HEK293 (cell line): ENCODE data around the gene NFKBIE.

ENCODE experiments used
- CTCF ChIA-PET: fragments of 350-600 bp; formaldehyde crosslinking; extraction: SDS; loops from one replicate; lab custom pipeline; 2021; ENCODE audit warnings: antibody characterized with exemption; lab: Yijun Ruan, JAX
- POLR2A ChIA-PET: fragments of 300-600 bp; formaldehyde crosslinking; extraction: SDS; loops from one replicate; lab custom pipeline; 2020; ENCODE audit warnings: antibody characterized with exemption, inconsistent platforms; lab: Yijun Ruan, JAX
- H3K27ac ChIP-seq: fragments of 200-500 bp; sonication (Bioruptor generic); 2 replicates; pipeline ENCODE4 v1.5.1; 2014; ENCODE audit warnings: low read depth, low read length, control low read depth, inconsistent platforms; ENCODE audit errors: extremely low read depth
- H3K36me3 ChIP-seq, 2 experiments: fragments of 200-500 bp in 1 of 2; sonication (Bioruptor generic) in 1 of 2; 1 replicate in 1 of 2; 2 replicates in 1 of 2; pipeline ENCODE4 v1.5.1; 2014 to 2017; ENCODE audit warnings: inconsistent platforms in 2 of 2, low read length in 2 of 2; ENCODE audit not compliant: control insufficient read depth in 2 of 2, insufficient read depth in 1 of 2
- H3K4me1 ChIP-seq: fragments of 200-500 bp; sonication (Bioruptor generic); 2 replicates; pipeline ENCODE4 v1.5.1; 2014; ENCODE audit warnings: mild to moderate bottlenecking, low read length, inconsistent platforms; ENCODE audit not compliant: control insufficient read depth, insufficient read depth
- H3K4me3 ChIP-seq: 2 replicates; pipeline ENCODE4 v1.5.1; 2011; ENCODE audit warnings: low read depth, mild to moderate bottlenecking, control low read depth, low read length, moderate library complexity
- H3K9me3 ChIP-seq: fragments of 200-500 bp; sonication (Bioruptor generic); 2 replicates; pipeline ENCODE4 v1.5.1; 2014; ENCODE audit warnings: low read depth, low read length, inconsistent platforms; ENCODE audit not compliant: control insufficient read depth, insufficient read depth
- HOXA7 ChIP-seq: sonication (generic); formaldehyde crosslinking; IDR thresholded peaks from 2 replicates; pipeline ENCODE4 v1.8.1; 2022; ENCODE audit warnings: missing genetic modification reagents, borderline replicate concordance
- IKZF3 ChIP-seq: fragments of 450-650 bp; IDR thresholded peaks from 2 replicates; pipeline ENCODE4 v1.5.0; 2018; ENCODE audit warnings: missing biosample characterization, mild to moderate bottlenecking, missing genetic modification characterization, moderate library complexity
- OSR2 ChIP-seq: fragments of 450-650 bp; formaldehyde crosslinking; IDR thresholded peaks from 2 replicates; pipeline ENCODE4 v1.5.1; 2016; ENCODE audit warnings: missing biosample characterization, missing genetic modification characterization
- PRDM10 ChIP-seq: fragments of 450-650 bp; formaldehyde crosslinking; IDR thresholded peaks from 2 replicates; pipeline ENCODE4 v1.5.1; 2016; ENCODE audit warnings: missing biosample characterization, missing genetic modification characterization
- SCRT1 ChIP-seq: fragments of 450-650 bp; formaldehyde crosslinking; IDR thresholded peaks from 2 replicates; pipeline ENCODE4 v1.5.1; 2016; ENCODE audit warnings: missing biosample characterization, missing genetic modification characterization, borderline replicate concordance
- SCRT2 ChIP-seq: fragments of 450-650 bp; formaldehyde crosslinking; IDR thresholded peaks from 2 replicates; pipeline ENCODE4 v1.5.1; 2016; ENCODE audit warnings: missing biosample characterization, missing genetic modification characterization
- TRIM28 ChIP-seq: IDR thresholded peaks from 2 replicates; pipeline ENCODE4 v1.6.1; 2011; ENCODE audit warnings: low read length, control low read depth, borderline replicate concordance
- ZBTB26 ChIP-seq: fragments of 450-650 bp; formaldehyde crosslinking; optimal IDR thresholded peaks from 2 replicates; pipeline ENCODE3; 2016; ENCODE audit warnings: missing biosample characterization, mild to moderate bottlenecking, missing genetic modification characterization
- ZBTB44 ChIP-seq: fragments of 450-650 bp; IDR thresholded peaks from 2 replicates; pipeline ENCODE4 v1.5.1; 2018; ENCODE audit warnings: missing biosample characterization, mild to moderate bottlenecking, missing genetic modification characterization
- ZNF140 ChIP-seq: fragments of 450-650 bp; formaldehyde crosslinking; IDR thresholded peaks from 2 replicates; pipeline ENCODE4 v1.5.1; 2016; ENCODE audit warnings: missing biosample characterization, missing genetic modification characterization
- ZNF155 ChIP-seq: fragments of 450-650 bp; formaldehyde crosslinking; IDR thresholded peaks from 2 replicates; pipeline ENCODE4 v1.5.1; 2016; ENCODE audit warnings: missing biosample characterization, missing genetic modification characterization
- ZNF157 ChIP-seq: fragments of 450-650 bp; formaldehyde crosslinking; IDR thresholded peaks from 2 replicates; pipeline ENCODE4 v1.5.1; 2016; ENCODE audit warnings: missing biosample characterization, missing genetic modification characterization
- ZNF266 ChIP-seq: fragments of 450-650 bp; formaldehyde crosslinking; IDR thresholded peaks from 2 replicates; pipeline ENCODE4 v1.5.1; 2016; ENCODE audit warnings: missing biosample characterization, missing genetic modification characterization, low read depth
- ZNF311 ChIP-seq: fragments of 450-650 bp; formaldehyde crosslinking; IDR thresholded peaks from 2 replicates; pipeline ENCODE4 v1.5.1; 2017; ENCODE audit warnings: missing biosample characterization, missing genetic modification characterization, borderline replicate concordance
- ZNF324 ChIP-seq: fragments of 450-650 bp; formaldehyde crosslinking; IDR thresholded peaks from 2 replicates; pipeline ENCODE4 v1.5.1; 2016; ENCODE audit warnings: missing biosample characterization, missing genetic modification characterization
- ZNF341 ChIP-seq: fragments of 450-650 bp; formaldehyde crosslinking; IDR thresholded peaks from 2 replicates; pipeline ENCODE4; 2016; ENCODE audit warnings: low read depth, missing biosample characterization, missing genetic modification characterization
- ZNF350 ChIP-seq: fragments of 450-650 bp; formaldehyde crosslinking; IDR thresholded peaks from 2 replicates; pipeline ENCODE4 v1.5.0; 2017; ENCODE audit warnings: missing biosample characterization, mild to moderate bottlenecking, missing genetic modification characterization
- ZNF366 ChIP-seq: fragments of 450-650 bp; formaldehyde crosslinking; conservative IDR thresholded peaks from 2 replicates; pipeline ENCODE4 v1.5.1; 2016; ENCODE audit warnings: missing biosample characterization, missing genetic modification characterization
- ZNF394 ChIP-seq: fragments of 450-650 bp; formaldehyde crosslinking; IDR thresholded peaks from 2 replicates; pipeline ENCODE4 v1.5.1; 2016; ENCODE audit warnings: missing biosample characterization, missing genetic modification characterization, mild to moderate bottlenecking, moderate library complexity, borderline replicate concordance
- ZNF473 ChIP-seq: fragments of 450-650 bp; formaldehyde crosslinking; IDR thresholded peaks from 2 replicates; pipeline ENCODE4 v1.5.1; 2017; ENCODE audit warnings: missing biosample characterization, missing genetic modification characterization
- ZNF501 ChIP-seq: fragments of 450-650 bp; formaldehyde crosslinking; IDR thresholded peaks from 2 replicates; pipeline ENCODE4 v1.5.1; 2016; ENCODE audit warnings: missing biosample characterization, missing genetic modification characterization
- ZNF510 ChIP-seq: fragments of 450-650 bp; formaldehyde crosslinking; IDR thresholded peaks from 2 replicates; pipeline ENCODE4 v1.5.1; 2018; ENCODE audit warnings: mild to moderate bottlenecking, missing genetic modification characterization, missing biosample characterization; ENCODE audit not compliant: insufficient replicate concordance
- ZNF529 ChIP-seq: fragments of 450-650 bp; formaldehyde crosslinking; IDR thresholded peaks from 2 replicates; pipeline ENCODE4 v1.5.1; 2017; ENCODE audit warnings: missing genetic modification characterization, missing biosample characterization; ENCODE audit not compliant: insufficient replicate concordance
- ZNF654 ChIP-seq: fragments of 450-650 bp; formaldehyde crosslinking; IDR thresholded peaks from 2 replicates; pipeline ENCODE4 v1.5.1; 2016; ENCODE audit warnings: low read depth, missing biosample characterization, missing genetic modification characterization
- ZNF768 ChIP-seq: fragments of 450-650 bp; formaldehyde crosslinking; IDR thresholded peaks from 2 replicates; pipeline ENCODE4 v1.5.1; 2018; ENCODE audit warnings: missing biosample characterization, mild to moderate bottlenecking, missing genetic modification characterization
- ZSCAN5A ChIP-seq: fragments of 450-650 bp; formaldehyde crosslinking; IDR thresholded peaks from 2 replicates; pipeline ENCODE4 v1.5.1; 2016; ENCODE audit warnings: missing biosample characterization, missing genetic modification characterization

The NFKBIE gene

GRCh38 chr6:44269178-44269920 lies 4.0 kb upstream of the NFKBIE start:
- TF ChIP-seq ZNF473 (tag by site-specific recombination) (no peak), ZNF510 (tag by site-specific recombination) (no peak), ZNF155 (tag by site-specific recombination) (no peak), ZNF366 (no peak), ZNF350 (tag by site-specific recombination) (no peak), ZNF311 (tag by site-specific recombination) (no peak), ZNF654 (tag by site-specific recombination) (no peak), OSR2 (tag by site-specific recombination) (no peak), ZNF768 (tag by site-specific recombination) (no peak), ZNF324 (tag by site-specific recombination) (no peak), ZNF266 (no peak), ZNF157 (tag by site-specific recombination) (no peak), ZSCAN5A (tag by site-specific recombination) (no peak), ZNF501 (tag by site-specific recombination) (no peak), ZNF140 (tag by site-specific recombination) (no peak), TRIM28 (no peak), ZBTB44 (no peak), ZNF529 (tag by site-specific recombination) (no peak), ZBTB26 (tag by site-specific recombination) (no peak), ZNF341 (tag by site-specific recombination) (no peak)
- TF ChIP-seq, all 188 proteins: peak for 0
- Histone ChIP-seq H3K4me3 (no peak overlapping the region), H3K4me1 (peaks cover 4% of the 10 kb centered on the region; the same call in 1 of the 2 replicates), H3K9me3 (no peaks in the 10 kb centered on the region), H3K36me3 (no peaks in the 10 kb centered on the region), H3K27ac (no peak overlapping the region)
- ChIA-PET CTCF (interaction anchor here (0.6 to 7.2 kb wide), 18 partner anchors 10 to 1653 kb away, joined by 3 to 208 read pairs (median 4); partner anchors contain the start of gene AARS2), POLR2A (interaction anchor here (0.6 to 1.9 kb wide), 5 partner anchors 9 to 118 kb away, joined by 3 to 14 read pairs (median 3); partner anchors contain the start of gene CDC5L)

- CTCF ChIA-PET, result interaction anchor here (0.5 to 7.2 kb wide), 39 partner anchors 11 to 1655 kb away, joined by 3 to 208 read pairs (median 6); partner anchors contain the start of genes AARS2, HSP90AB1, SLC35B2 and SPATS1
- Histone ChIP-seq H3K9me3 (no peaks in the 10 kb centered on the region), H3K36me3 (no peaks in the 10 kb centered on the region), H3K4me3 (no peak overlapping the region), H3K4me1 (peaks cover 4% of the 10 kb centered on the region; the same call in 1 of the 2 replicates), H3K27ac (no peak overlapping the region)
- POLR2A ChIA-PET, result interaction anchor here (0.6 to 1.9 kb wide), 10 partner anchors 10 to 651 kb away, joined by 3 to 14 read pairs (median 5); partner anchors contain the start of genes AARS2 and HSP90AB1
- TF ChIP-seq ZNF341 (tag by site-specific recombination) (0 out of 2 replicates have a peak, but pooled peaks have one; percentile 10), SCRT2 (tag by site-specific recombination) (peak; percentile 100), IKZF3 (tag by site-specific recombination) (peak; percentile 21; the same call in 1 of the 2 replicates), PRDM10 (tag by site-specific recombination) (peak; percentile 75), ZNF654 (tag by site-specific recombination) (peak; percentile 94), SCRT1 (peak; percentile 98), ZNF394 (tag by site-specific recombination) (no peak), HOXA7 (CRISPR knock-in tag) (no peak)
Observed at GRCh38 chr6:44268095-44268628, 2.8 kb upstream of the NFKBIE start.
